Chondrocyte (in vitro differentiated cells): ENCODE results near the gene SLC46A3. TPM values are rescaled to one million over a fixed set of nuclear protein-coding genes. Genes with fewer than 3 reads are reported as not detected.

Source experiments
- DNase-seq: peaks from one replicate; pipeline ENCODE4 v3.0.0; 2021; ENCODE audit warnings: mixed read lengths, low spot score
- H3K27ac Mint-ChIP-seq: one replicate; pipeline ENCODE4 v1.8.0; 2021; ENCODE audit warnings: mild to moderate bottlenecking, moderate library complexity, mixed read lengths; ENCODE audit not compliant: unreplicated experiment
- H3K27me3 Mint-ChIP-seq: 2 replicates; pipeline ENCODE4 v1.8.0; 2021; ENCODE audit warnings: low read depth, mixed read lengths
- H3K36me3 Mint-ChIP-seq: 2 replicates; pipeline ENCODE4 v1.8.0; 2021; ENCODE audit warnings: low read depth, mixed read lengths
- H3K4me1 Mint-ChIP-seq: 2 replicates; pipeline ENCODE4 v1.8.0; 2021; ENCODE audit warnings: low read depth, mild to moderate bottlenecking, mixed read lengths
- H3K4me3 Mint-ChIP-seq: one replicate; pipeline ENCODE4 v1.8.0; 2021; ENCODE audit warnings: mild to moderate bottlenecking, moderate library complexity, mixed read lengths; ENCODE audit not compliant: unreplicated experiment
- H3K9me3 Mint-ChIP-seq: 2 replicates; pipeline ENCODE4 v1.8.0; 2021; ENCODE audit warnings: low read depth, mixed read lengths
- total RNA-seq: library from RNA; stranded (reverse); gene quantifications from 3 replicates; pipeline ENCODE4 v1.2.1, GENCODE V29; 2021
- TF ChIP-seq, protein P1 (sequence below): fragments of 200-600 bp; sonication (generic); IDR thresholded peaks from 2 replicates; pipeline ENCODE4 v1.5.0; 2021; ENCODE audit warnings: antibody characterized with exemption, mild to moderate bottlenecking, moderate library complexity

Gene SLC46A3
- total RNA-seq, 1 donor from 2014 or later = 14.0 TPM

DNA sequence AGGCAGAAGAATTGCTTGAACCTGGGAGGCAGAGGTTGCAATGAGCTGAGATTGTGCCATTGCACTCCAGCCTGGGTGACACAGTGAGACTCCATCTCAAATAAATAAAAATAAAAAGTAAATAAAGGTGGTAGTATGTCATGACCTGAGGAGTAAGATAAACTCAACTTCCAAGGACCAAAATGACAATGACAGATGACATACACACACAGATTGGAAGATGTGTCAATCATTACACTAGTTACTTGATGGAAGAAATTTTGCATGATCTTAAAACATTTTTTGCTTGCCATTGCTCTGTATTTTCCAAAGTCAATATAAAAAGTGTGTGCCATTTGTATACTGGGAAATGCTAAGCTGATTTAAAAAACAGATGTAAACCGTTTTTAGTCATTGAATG is 4.1 kb downstream of the SLC46A3 start:
- H3K4me3 Mint-ChIP-seq = no peak overlapping the region
- H3K9me3 Mint-ChIP-seq = no peaks in the 10 kb centered on the region
- no peaks in the 10 kb centered on the region for H3K27me3 Mint-ChIP-seq
- no peak overlapping the region for H3K27ac Mint-ChIP-seq
- peaks cover 31% of the 10 kb centered on the region for H3K4me1 Mint-ChIP-seq
- TF ChIP-seq, protein P1, sequence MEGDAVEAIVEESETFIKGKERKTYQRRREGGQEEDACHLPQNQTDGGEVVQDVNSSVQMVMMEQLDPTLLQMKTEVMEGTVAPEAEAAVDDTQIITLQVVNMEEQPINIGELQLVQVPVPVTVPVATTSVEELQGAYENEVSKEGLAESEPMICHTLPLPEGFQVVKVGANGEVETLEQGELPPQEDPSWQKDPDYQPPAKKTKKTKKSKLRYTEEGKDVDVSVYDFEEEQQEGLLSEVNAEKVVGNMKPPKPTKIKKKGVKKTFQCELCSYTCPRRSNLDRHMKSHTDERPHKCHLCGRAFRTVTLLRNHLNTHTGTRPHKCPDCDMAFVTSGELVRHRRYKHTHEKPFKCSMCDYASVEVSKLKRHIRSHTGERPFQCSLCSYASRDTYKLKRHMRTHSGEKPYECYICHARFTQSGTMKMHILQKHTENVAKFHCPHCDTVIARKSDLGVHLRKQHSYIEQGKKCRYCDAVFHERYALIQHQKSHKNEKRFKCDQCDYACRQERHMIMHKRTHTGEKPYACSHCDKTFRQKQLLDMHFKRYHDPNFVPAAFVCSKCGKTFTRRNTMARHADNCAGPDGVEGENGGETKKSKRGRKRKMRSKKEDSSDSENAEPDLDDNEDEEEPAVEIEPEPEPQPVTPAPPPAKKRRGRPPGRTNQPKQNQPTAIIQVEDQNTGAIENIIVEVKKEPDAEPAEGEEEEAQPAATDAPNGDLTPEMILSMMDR = no peak
- DNase-seq = no peak
- peaks cover 4% of the 10 kb centered on the region for H3K36me3 Mint-ChIP-seq

DNA sequence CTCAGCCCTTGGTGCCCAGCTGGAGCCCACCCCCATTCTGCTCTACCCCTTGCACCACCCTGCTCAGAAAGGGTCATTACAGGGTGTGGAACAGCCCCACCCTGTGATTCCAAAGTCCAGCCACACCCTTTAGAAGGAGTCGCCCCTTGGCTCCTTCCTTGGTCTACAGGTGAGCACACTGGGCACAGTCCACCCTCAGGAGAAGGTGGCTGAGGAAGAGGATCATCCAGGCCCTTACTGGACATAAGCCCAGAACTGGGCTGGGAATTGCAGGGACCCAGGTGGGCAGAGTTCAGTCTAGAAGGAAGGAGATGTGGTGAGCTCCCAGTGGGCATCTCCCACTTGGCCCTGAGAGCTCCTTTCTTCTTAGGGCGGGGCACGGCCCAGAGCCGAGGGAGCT is 8.6 kb downstream of the SLC46A3 start:
- Mint-ChIP-seq H3K27me3 (no peaks in the 10 kb centered on the region), H3K4me1 (peaks cover 12% of the 10 kb centered on the region), H3K9me3 (no peaks in the 10 kb centered on the region), H3K4me3 (no peak overlapping the region), H3K27ac (no peak overlapping the region), H3K36me3 (peaks cover 11% of the 10 kb centered on the region)
- TF ChIP-seq, protein P1 = no peak
- DNase-seq = no peak

DNA sequence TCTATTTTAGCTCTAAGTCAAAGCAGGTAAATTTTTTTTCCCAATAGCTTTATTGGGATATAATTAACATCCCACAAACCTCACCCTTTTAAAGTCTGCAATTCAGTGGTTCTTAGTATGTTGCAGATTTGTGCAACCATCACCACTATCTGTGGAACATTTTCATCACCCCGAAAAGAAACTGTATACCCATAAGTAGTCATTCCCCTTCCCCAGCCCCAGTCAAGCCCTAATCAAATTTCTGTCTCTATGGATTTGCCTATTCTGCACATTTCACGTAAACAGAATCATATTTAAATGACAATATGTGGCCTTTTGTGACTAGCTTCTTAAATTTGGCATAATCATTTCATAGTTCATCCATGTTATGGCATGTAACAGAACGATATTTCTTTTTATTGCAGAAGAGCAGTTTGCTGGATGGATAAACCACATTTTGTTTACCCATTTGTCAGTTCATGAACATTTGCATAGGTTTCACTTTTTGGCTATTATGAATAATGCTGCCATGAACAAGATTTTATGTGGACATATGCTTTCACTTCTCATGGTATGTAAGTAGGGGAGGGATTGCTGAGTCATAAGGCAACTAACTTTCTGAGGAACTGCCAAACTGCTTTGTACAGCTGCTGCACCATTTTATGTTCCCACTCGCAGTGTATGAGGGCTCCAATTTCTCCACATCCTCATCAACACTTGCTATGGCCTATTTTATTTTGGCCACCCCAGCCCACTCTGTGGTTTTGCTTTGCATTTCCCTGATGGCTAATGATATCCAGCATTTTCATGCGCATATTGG is 10.9 kb downstream of the SLC46A3 start:
- DNase-seq = no peak
- TF ChIP-seq, protein P1 = no peak
- Mint-ChIP-seq H3K4me3 (no peak overlapping the region), H3K9me3 (no peaks in the 10 kb centered on the region), H3K27me3 (no peaks in the 10 kb centered on the region), H3K27ac (no peak overlapping the region), H3K36me3 (peaks cover 13% of the 10 kb centered on the region), H3K4me1 (peaks cover 9% of the 10 kb centered on the region)

DNA sequence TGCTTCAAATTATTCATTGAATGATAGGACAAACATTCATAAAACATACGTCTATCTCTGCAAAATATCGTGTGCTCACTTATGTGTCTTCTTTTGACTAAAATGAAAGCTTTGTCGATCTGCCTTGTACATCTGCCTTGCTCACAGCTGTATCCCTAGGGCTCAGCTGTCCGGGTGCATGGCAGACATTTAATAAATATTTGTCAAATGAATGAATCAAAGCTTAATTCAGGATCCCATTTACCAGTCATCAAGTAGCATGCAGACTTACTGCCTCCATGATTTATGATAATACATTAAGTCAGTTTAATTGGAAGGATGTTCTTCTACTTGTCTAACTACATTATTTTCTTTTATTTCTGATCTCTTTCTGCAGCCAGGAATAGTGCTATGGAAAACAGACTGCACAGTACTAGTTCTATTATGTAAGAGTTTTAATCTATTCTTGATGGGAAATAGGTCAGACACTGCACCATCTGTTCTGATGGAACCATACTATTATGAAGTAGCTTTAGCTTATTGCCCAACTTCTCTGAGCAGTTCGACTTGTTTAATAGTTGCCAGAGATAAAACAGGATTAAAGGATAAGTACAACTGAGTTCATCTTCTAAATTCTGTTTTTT is 13.2 kb downstream of the SLC46A3 start:
- Mint-ChIP-seq H3K4me3 (no peak overlapping the region), H3K4me1 (peaks cover 9% of the 10 kb centered on the region), H3K27ac (no peak overlapping the region), H3K9me3 (no peaks in the 10 kb centered on the region), H3K36me3 (peaks cover 21% of the 10 kb centered on the region), H3K27me3 (no peaks in the 10 kb centered on the region)
- no peak for DNase-seq
- TF ChIP-seq, protein P1 = no peak

DNA sequence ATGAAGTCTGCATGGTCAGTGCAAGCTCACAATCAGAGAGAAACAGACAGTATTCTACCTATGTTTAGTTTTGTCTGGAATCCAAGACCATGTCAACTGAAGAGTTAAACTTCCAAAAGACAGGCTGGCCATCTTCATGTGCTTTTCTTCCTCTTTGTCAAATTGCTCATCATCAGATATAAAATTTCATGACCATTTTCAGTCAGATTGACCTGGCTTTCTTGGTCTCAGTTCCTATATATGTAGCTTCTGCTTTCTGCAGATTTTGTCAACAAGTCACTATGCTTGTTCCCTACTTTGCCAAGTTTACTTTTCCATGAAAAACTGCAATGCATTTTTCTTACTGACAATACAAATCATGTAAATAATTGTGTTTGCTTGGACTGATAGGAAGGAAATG is 13.9 kb downstream of the SLC46A3 start:
- no peak for DNase-seq
- H3K9me3 Mint-ChIP-seq = no peaks in the 10 kb centered on the region
- peaks cover 9% of the 10 kb centered on the region for H3K4me1 Mint-ChIP-seq
- no peaks in the 10 kb centered on the region for H3K27me3 Mint-ChIP-seq
- H3K36me3 Mint-ChIP-seq = peaks cover 22% of the 10 kb centered on the region
- no peak overlapping the region for H3K4me3 Mint-ChIP-seq
- H3K27ac Mint-ChIP-seq = no peak overlapping the region
- TF ChIP-seq, protein P1 = no peak
